HG02763 (cell line): Measurements from ENCODE around the gene CERS6.
"Not testable (repeated sequence)": the region's sequence is repeated elsewhere in the genome, so short reads cannot be mapped to it uniquely, and the experiment has no call there.

Experiments used
- ATAC-seq: cut with Tn5 transposase; IDR thresholded peaks from one replicate; pipeline ENCODE4 v1.9.1; 2021; ENCODE audit warnings: mild to moderate bottlenecking, moderate library complexity; ENCODE audit not compliant: unreplicated experiment

The CERS6 gene

GRCh38 chr2:168455645-168456520, at the start of gene CERS6:
TSS of gene CERS6 (plus strand) at chr2:168456272. CDS start at chr2:168456449, 177 bp downstream.
- peak; percentile 96 for ATAC-seq

DNA sequence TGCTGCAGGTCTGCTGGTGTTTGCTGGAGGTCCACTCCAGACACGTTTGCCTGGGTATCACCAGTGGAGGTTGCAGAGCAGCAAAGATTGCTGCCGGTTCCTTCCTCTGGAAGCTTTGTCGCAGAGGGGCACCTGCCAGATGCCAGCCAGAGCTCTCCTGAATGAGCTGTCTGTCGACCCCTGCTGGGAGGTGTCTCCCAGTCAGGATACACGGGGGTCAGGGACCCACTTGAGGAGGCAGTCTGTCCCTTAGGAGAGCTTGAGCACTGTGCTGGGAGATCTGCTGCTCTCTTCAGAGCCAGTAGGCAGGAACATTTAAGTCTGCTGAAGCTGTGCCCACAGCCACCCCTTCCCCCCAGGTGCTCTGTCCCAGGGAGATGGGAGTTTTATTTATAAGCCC, 43.8 kb upstream of the CERS6 start:
- ATAC-seq: not testable (repeated sequence)

DNA sequence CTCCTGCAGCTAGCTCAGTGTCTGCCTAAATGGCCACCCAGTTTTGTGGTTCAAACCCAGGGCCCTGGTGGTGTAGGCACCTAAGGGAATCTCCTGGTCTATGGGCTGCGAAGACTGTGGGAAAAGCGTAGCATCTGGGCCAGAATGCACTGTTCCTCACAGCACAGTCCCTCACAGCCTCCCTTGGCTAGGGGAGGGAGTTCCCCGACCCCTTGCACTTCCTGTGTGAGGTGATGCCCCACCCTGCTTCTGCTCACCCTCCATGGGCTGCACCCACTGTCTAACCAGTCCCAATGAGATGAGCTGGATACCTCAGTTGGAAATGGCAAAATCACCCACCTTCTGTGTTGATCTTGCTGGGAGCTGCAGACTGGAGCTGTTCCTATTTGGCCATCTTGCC, 43.0 kb upstream of the CERS6 start:
- not testable (repeated sequence) for ATAC-seq

- ATAC-seq: no peak
Observed at GRCh38 chr2:168416555-168416954, 39.5 kb upstream of the CERS6 start.

DNA sequence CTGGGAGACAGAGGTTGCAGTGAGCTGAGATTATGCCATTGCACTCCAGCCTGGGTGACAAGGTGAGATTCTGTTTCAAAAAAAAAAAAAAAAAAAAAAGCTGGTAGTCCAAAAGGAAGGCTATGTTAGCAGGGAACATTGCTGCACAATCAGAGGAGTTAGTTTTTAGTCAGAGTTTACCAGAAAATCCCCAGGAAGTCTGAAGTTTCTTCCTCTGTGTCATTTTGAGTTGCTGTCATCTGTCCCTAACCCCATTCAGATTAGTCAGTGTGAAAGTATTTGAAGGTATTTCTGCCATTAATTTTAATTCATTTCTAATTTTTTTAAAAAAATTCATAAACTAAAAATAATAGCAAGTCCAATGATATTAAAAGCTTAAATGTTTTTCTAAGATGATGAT, 33.5 kb upstream of the CERS6 start:
- no peak for ATAC-seq

GRCh38 chr2:168424112-168424951, 31.7 kb upstream of the CERS6 start:
- ATAC-seq: no peak

DNA sequence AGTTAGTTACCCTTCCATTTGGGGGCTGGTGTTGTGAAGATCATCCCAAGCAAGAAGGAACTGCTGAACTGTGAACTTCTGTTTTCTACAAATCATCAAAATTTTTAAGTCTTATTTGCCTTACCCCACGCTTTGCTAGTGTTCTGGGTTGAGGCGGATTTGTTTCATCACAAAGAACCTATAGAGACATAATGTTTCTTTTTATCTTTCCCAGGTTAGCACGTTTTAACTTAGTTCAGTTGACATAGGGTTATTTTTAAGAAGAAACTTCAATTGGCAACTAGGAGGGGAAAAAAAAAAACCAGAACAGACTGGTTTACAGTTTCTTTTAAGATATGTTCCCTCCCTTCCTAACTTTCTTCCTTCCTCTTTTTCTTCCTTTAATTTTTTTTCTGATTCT, 31.1 kb upstream of the CERS6 start:
- ATAC-seq: no peak

DNA sequence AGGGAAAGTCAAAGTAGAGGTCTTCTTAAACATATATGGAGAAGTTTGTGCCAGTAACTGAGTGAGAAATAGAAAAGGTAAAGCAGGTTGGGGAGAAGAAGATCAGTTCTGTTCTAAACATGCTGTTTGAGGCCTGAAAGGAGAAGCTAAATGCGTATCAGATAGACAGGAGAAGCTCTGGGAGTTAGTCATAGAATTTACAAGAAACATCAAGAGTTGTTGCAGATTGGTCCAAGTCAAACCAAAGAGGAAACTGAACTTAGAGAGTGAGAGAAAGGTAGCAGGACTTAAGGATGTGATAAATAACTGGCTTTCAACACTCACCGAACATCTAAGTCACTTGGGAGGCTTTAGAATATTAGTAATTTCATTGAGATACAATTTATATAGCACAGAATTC, 29.2 kb upstream of the CERS6 start:
- ATAC-seq: no peak

GRCh38 chr2:168427451-168427850, 28.6 kb upstream of the CERS6 start:
- no peak for ATAC-seq

DNA sequence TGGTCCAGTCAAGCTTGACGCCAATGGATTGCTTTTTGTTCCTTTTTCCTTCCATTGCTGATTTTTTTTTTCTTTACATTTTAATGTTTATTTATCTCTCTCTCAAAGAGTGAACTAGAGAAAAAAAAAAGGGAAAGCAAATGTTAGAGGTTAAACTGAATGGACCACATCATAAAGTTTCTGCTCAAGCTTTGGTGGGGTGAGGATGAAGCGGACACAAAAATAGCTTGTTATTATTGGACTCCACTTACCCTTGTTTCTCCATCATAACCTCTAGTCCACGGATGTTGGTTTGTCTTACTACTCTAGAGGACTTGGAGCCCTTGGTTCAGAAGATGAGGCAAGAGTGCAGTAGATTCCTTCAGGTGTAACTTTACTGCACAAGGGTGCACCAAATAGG, 27.6 kb upstream of the CERS6 start:
- ATAC-seq: no peak

DNA sequence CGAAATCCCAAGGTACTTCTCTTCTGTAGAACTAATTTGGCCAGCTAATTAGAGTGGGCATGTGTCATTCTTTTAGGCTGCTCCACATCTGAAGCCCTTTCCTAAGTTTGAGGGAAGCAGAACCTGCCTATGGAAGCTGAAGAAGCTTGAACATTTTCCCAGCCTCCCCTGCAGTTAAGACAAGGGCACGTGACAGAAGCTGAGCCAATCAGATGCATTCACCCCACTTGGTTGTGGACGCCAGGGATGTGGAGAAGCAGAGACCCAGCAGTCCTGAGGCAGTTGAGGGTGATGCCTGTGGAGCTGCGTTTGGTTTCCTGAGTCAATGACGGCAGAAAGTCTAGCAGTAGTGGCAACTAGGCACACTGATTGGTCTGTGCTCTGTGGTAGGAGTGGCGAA, 26.1 kb upstream of the CERS6 start:
- ATAC-seq: no peak

DNA sequence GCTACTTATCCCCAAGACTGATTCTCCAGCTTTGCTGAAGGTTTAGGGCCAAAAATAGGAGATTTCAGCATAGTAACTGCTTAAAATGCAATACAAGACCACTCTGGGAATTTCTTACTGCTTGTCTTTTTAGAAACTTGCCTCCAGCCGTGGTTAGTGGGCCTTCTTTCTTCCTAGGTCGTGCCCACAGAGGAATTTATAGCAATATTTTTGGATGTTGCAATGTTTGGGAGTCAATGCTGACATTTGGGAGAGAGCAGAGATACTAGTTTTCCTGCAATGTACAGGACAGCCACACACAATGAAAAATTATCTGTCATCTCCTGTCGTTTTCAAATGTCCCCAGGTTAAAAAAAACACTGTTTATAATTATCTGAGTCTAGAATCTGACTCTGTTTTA, 25.6 kb upstream of the CERS6 start:
- ATAC-seq: no peak

DNA sequence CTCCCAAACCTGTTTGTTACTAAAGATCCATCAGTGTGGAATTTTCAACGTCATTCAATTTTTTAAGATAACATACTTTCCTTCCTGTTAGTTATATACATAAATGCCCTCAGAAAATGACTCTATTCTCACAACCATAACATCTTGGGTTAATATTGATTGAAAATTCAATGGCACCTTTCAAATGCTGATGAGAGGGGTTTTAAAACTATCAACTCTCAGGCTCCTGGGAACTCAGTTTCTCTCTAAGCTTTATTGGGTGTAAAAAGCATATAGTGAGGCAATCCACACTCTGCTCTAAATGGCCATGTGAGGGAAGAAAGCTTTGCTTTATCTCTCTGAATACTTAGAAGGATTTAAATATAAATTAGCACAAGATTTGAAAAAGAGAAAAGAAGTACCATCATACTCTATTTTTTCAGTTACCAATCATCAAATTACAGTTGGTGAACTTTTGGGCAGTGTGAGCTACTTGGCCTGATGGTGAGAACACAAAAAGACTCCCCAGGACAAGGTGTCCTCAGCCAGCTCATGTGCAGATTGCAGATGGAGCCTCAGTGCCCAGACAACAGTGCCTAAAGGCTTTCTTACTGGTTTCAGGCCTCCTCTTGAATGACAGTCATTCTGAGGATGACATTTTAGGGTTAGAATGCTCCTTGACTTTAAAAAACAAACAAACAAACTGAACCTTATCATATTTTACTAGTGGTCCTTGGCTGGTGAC, 24.6 kb upstream of the CERS6 start:
- no peak for ATAC-seq

DNA sequence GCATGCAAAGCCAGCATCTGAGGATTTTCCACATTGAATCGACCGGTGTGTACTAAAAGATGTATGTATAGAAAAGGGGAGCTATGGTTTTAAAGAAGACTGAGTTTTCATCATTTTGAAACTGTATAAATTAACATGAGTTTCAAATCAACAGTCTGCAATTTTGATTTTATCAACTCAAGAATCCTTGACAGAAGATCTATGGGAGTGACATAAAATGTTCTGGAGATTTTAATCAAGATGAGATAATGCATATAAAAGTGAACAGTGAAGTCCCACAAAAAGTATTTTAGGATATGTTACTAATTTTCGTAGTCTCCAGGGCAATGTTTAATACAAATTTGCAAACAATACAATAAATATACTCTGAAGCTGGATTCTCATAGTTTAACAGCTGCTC, 24.0 kb upstream of the CERS6 start:
- no peak for ATAC-seq

DNA sequence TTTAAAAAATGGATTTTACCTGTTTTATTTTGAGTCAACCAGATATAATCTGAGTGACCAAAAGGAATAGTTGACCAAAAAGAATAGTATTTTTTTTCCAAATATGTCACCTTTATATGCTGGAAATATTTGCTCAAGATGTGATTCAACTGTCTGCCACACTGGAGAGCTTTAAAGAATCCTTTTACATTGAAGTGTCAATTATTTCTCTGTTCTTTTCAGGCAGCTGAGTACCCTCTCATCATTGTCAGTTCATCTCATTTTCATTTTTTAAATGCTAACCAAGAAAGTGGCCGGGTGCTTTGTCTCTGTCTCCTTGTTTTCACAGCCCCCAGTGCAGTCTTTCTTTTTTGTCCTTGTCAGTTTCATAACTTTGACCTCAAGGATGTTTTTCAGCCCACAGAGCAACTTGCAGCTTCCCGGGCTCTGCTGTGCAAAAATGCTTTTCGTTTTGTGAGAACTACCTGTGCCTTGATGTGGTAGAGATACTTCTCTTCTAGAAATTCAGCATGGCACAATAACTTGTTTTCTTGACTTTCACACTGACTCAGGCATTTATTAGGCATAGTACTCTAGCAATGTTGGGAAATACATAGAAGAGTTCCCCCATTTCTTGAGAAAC, 23.4 kb upstream of the CERS6 start:
- ATAC-seq: peak; percentile 54

DNA sequence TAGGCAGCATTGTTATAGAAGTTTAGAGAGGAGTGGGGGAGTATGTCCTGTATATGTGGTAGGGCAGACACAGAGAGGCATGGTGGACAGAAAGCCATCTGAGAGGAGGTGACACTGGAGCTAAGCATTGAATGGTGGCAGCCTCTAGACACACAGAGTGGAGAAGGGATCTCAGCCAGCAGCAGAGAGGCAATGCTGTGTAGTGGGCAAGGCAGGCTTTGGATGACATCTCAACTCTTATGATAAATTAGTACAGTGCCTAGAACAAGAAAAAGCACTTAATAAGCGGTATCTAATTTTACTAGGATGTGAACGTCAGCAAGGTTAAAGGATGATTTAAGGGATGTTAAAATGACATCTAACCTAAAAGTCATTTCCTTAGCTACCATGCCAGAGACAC, 22.5 kb upstream of the CERS6 start:
- ATAC-seq: no peak

- no peak for ATAC-seq
Observed at GRCh38 chr2:168434146-168434545, 21.9 kb upstream of the CERS6 start.

DNA sequence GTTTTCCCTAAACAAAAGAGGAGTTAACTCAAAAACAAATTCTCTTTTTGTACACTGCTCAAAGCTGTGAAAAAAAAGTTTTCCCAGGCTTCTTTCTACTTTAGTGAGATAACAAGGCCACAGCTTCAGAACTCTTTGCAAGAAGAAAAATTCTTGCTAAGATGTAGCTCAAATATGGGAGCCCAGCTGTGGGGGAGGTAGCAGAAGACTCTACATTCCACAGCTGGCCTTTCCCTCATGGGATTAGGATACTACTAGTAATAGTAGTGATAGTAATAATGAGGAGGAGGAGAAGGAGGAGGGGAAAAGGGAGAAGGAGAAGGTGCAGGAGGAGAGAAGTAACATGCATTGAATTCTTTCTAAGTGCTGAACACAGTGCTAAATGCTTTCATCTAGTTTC, 19.2 kb upstream of the CERS6 start:
- no peak for ATAC-seq

DNA sequence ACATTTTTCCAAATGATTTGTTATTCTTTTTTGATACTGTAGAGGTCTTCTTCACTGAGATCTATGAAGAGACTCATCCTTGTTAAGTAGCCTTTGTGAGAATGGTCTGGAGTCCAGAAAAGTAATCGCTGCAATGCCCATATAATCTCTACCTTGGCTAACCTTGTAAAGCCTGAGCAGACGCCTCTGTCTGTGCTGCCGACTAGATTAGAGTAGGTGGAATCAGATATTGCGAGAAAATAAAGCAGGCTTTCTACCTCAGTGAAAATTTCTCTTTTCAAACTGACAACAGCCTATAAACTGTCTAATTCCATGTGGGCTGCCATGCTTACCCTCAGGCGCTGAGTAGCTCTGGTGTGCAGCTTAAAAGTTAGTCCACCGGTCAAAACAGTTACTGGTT, 17.5 kb upstream of the CERS6 start:
- no peak for ATAC-seq

DNA sequence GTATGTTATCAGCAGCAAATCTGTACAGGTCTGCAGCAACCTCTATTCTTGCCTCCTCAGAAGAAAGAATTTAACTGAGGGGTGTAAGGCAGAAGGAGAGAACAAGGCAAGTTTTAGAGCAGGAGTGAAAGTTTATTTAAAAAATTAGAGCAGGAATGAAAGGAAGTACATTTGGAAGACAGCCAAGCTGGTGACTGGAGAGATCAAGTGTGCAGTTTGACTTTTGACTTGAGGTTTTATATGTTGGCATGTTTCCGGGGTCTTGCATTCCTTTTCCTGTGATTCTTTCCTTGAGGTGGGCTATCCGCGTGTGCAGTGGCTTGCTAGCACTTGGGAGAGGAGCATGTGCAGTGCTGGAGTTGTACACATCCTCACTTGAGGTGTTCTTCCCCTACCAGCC, 16.5 kb upstream of the CERS6 start:
- no peak for ATAC-seq
